Activated naive CD4-positive, alpha-beta T cell treated with Interleukin-2 at 50 U/mL for 16 hours (primary cell): Measurements from ENCODE around the gene ZNF503.
"Not testable (repeated sequence)": the region's sequence is repeated elsewhere in the genome, so short reads cannot be mapped to it uniquely, and the experiment has no call there.

ENCODE experiments used
- DNase-seq: peaks from one replicate; pipeline ENCODE4 v3.0.0-alpha.2; 2020

The ZNF503 gene

DNA sequence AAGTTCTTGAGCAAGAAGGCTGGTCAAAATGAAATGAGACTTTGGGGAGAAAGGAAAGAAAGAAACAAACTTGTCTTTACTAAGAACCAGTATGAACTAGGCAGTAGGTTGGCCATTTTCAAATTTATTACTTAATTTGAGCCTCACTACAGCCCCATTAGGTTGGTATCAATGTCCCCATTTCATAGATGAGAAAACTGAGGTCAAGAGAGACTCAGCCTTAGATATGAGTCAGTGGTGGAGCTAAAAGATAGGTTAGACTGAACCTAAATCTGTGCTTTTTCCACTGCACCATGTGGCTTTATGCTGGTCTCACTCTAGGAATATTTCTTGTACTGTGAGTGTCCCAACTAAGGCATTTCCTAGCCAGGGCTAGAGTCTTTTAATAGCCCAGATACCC lies 8.8 kb downstream of the ZNF503 start:
- DNase-seq, result no peak

DNA sequence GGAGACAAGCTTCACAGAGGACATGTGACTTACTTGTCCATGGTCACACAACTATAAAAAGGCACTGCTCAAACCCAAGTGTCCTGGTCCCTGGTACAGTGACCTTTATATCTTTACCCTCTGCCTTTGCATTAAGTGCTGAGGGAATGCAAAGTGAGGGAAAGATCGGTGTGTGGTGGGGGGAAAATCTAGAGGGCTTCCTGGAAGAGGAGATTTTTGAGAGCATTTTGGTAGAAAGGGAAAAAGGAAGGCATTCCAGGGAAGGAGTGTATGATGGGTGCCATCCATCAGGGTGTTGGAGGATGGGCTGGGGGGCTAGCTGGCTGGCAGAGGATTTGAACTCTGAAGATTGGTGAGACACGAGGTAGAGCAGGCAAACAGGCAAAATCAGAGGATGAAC lies 9.3 kb downstream of the ZNF503 start:
- no peak for DNase-seq

DNA sequence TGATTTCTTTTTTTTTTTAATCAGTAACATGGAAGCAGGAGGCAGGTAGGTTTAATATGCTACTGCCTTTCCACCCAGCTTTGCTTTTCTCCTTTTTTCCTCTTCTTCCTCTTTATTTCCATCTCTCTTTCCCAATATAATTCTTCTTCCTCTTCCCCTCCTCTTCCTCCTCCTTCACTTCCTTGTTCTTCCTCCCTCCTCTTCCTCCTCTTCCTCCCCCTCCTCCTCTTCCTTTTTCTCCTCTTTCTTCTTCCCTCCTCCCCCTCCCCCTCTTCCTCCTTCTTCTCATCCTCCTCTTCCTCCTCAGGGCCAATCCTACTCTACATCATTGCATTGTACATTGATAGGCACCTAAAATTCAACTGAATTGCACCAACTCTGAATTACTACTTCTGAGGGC lies 11.4 kb downstream of the ZNF503 start:
- DNase-seq, result no peak

DNA sequence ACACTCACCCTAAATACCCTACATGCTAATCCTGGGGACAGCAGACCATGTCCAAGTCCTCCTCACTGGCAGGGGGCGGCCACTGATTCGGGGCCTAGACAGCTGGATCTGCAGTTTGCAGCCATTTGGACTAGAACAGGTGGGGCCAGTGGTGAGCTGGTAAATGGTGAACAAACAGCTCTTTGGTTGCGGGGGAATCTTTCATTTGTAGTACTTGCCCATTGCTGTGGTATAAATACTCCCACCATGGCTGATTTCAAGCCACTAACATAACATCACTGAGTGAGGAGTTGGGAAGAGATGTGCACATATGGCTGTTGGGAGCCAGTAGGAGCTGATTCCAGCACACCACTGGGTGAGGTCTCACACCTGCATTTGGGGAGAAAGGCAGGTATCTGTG lies 13.5 kb downstream of the ZNF503 start:
- DNase-seq, result no peak

DNA sequence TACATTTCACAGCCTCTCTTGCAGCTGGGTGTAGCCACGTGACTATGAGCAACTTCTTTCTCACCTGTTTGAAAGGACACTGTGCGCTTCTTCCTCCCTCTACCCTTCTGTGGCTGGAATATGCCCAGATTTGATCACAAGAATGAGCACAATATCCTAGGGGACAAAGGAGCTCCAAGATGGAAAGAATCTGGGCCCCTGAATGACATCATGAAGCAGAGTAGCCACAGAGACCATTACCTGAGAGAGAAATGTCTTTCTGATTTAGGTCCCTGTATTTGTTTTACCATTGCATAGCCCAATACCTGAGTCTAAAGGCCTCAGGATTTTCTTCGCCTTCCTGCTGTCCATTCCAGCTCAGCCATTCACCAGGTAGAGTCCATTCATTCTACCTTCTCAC lies 15.4 kb downstream of the ZNF503 start:
- DNase-seq, result no peak

DNA sequence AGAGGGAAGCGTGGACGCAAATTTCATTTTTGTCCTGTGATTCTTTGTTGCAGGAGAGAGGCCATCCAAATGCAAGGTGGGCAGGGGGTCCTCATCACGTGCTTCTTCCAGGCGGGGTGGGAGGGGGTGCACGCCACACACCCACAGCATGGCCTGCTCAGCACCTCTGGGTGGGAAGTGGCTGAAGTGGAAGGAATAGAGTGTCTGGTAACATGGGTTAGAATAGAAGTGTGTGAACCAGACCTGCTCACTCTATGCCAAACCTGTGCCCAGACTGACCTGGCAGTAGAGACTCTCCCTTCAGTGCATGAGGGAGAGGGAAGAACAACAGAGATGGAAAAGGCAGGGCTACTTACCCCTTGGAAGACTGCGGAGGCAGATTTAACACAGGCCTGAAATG lies 21.7 kb downstream of the ZNF503 start:
- DNase-seq, result no peak

DNA sequence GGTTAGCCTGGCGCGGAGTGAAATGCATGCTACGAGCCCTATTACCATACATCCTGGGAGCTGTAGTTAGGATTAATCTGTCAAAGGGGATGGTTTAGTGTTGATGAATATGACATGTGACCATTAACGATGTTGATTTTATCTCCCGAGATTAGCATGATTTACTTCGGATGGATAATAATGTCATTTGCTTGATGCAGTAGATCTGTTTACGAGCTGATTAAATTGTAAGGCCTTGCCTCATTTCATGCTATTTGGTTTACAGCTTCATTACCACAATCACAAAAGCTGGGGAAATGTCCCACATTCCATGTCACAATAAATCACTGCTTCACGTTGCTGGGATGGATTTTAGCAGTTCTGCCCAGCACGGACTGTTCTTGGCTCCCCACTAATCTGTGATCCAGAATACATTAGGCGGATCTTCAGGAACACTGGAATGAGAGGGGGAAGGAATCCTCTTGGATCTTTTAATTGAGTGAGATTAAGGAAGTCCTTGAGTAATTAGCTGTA lies 22.3 kb downstream of the ZNF503 start:
- no peak for DNase-seq

DNA sequence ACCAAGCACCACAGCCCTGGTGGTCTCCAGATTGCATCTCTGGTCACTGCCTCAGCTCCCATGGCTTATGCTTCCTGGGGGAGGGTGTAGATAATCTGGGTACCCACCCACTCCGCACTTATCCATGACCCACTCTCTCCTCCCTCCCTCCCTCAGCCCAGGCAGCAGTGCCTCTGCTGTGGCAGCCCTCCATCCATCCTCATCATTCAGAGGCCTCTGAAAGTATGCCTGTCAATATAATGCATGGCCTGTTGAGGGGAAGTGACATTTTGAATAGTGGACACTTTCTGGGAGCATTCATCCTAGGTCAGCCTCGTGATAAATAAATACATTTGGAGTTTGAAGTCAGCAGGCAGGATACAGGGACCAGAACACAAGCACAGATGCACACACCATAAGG lies 23.2 kb downstream of the ZNF503 start:
- DNase-seq, result no peak

DNA sequence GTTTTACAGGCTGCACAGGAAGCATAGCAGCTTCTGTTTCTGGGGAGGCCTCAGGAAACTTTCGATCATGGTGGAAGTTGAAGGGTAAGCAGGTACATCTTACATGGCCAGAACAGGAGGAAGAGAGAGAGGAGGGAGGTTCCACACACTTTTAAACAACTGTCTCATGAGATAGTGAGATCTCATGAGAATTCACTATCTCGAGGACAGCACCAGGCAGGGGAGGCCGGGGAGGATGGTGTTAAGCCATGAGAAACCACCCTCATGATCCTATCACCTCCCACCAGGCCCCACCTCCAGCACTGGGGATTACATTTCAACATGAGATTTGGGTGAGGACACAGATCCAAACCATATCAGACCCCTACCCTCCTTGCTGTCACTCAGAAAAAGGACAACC lies 23.7 kb downstream of the ZNF503 start:
- no peak for DNase-seq

DNA sequence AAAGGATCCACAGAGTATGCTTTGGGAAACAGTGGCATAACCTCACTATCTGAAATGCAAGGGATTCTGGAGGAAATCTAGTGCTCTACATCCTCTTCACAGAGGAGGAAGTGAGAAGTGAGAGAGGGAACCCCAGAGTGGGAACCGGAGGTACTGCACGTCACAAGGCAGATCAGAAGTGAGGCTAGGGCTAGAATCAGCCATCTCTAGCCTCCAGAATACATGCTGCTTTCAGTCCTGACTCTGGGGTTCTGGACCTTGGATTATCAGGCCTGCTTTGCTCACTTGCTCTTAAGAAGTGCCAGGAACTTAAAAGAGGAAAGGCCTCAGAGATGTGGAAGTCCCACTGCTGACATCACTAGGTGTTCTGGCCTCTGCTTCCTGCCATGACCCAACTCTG lies 25.7 kb downstream of the ZNF503 start:
- DNase-seq, result no peak

DNA sequence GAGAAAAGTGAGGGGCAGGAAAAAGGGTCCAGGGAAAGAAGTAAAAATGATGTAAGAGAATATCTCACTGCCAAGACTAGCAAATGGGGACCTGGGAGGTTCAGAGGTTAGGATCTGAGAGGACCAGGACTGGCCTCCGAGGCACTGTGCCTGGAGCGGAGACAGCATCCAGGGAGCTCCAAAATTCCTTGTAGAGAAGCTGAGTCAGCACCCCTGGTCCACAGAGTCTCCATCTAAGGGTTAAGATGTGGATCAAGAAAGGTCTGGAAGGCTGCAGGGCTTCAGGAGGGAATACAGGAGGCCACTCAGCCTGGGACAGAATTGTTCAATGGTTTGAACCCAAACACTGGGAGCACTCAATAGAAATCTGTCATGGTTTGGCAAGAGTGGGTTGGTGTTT lies 30.6 kb downstream of the ZNF503 start:
- DNase-seq, result no peak

DNA sequence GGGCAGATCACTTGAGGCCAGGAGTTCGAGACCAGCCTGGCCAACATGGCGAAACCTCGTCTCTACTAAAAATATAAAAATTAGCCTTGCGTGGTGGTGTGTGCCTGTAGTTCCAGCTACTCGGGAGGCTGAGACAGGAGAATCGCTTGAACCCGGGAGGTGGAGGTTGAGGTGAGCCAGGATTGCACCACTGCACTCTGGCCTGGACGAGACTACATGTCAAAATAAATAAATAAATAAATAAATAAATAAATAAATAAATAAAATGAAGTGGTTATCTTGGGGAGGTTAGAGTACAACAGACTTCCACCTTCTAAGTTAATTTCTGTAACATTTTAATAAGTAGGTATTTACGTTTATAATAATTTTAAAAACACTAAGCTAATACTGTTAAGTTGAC lies 31.7 kb downstream of the ZNF503 start:
- not testable (repeated sequence) for DNase-seq

DNA sequence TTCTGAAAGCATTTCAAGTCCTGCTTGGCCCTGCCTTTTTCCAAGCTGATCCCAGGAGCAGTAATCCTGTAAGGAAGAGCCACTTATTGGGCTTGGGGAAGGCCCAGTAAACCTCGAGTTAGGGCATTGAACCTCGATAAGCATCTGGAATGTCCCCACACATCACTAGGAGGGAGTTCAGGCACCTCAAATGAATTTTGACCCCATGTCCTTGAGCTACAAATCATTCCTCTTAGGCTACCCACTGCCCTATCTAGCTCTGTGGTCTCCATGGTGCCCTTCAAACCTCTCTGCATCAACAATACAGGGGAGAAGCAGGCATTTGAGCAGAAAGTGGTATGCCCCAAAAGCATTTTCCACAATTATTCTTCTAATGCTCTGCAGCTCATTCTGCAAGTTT lies 33.7 kb downstream of the ZNF503 start:
- no peak for DNase-seq

DNA sequence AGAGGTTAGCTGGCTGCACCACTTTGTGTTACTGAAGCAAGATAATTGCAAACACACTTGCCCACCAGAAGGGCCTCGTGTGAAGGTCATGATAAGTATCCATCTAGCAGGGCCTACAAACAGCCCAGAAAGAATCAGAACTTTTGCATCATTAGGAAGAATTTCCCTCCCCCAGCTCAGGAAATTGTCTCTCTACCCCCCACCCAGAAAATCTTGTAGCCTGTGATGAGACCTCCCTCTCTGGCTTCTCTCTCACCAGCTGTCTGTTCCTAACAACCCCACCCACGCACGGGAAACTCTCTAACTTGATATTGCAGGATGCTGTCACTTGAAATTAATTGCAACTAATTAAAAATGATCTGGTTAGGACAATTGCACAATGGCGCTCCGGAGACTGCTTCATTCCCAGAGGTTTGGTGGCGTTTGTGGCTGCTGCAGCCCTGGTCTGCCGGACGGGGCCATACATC lies 34.5 kb downstream of the ZNF503 start:
- DNase-seq, result no peak

DNA sequence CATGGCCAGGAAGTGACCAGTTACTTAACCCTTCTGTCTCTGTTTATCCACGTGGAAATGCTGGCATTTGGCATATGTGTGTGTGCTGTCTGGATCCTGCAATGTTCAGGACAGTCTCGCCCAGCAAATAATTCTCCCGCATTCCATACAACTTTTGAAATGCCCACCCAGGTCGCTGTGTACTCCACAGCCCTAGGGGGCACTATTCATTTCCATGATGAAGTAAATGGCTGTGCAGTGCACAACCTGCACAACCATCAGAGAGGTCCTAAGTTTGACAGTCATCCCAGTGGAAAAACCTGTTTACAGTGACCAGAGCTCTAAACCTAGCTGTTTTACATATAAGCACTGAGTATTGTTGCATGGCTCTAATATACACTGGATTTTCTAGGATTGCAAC lies 38.1 kb downstream of the ZNF503 start:
- DNase-seq, result no peak

DNA sequence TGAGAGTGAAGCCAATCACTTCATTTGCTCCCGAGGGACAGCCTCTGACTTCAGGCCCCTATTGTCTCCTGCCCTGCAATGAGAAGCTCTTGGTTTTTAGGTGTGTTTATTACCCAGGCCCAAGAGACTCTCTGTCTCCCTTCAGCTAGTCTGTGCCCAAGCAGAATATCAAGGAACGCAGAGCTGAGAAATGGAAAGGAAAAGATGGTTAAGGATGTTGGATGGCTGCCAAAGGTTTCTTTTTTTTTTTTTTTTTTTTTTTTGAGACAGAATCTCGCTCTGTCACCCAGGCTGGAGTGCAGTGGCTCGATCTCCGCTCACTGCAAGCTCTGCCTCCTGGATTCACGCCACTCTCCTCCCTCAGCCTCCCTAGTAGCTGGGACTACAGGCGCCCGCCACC lies 41.7 kb downstream of the ZNF503 start:
- not testable (repeated sequence) for DNase-seq

DNA sequence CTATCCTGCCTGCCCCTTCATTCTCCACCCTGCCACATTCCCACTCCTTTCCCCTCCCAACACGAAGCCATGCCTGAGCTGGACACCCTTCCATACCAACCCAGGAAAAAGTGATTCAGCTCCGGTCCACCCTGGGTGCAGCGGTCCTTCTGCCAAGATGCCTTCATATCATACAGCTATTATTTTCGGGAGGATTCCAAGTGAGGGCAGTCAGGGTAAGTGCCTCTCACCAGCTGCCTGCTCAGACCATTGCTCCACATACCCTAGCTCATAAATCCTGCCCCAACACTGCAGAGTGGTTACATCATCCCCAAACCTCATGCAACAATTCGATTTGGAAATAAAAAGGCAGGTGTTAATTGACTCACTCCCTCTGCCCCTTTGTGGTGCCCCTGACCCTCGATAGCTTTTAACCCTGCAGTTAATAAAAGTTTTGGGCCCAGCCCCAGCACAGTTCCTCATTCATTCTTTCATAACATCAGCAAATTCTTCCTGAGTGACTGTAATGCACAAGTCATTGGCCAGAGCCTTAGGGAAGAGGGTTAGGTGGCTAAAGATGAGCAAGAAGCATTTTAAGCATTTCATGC lies 42.6 kb downstream of the ZNF503 start:
- DNase-seq, result no peak

DNA sequence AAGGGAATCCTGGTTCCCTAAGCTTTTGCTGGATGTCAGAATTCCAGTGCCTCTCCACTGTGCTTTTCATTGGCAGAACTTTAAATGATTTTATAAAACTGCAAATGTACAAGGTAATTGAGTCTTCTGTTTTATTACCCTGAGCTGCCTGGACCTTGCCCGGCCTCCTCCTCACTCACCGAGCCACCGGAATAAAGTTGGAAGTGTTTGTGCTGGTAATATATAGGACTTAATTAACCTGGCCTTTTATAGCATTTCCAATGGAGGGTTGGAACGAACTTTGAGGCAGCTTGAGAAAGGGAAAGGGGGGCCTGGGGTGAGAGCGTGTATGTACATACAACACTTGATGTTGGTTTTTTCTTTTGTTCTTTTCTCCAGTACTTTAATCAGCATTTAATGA lies 43.4 kb downstream of the ZNF503 start:
- no peak for DNase-seq

DNA sequence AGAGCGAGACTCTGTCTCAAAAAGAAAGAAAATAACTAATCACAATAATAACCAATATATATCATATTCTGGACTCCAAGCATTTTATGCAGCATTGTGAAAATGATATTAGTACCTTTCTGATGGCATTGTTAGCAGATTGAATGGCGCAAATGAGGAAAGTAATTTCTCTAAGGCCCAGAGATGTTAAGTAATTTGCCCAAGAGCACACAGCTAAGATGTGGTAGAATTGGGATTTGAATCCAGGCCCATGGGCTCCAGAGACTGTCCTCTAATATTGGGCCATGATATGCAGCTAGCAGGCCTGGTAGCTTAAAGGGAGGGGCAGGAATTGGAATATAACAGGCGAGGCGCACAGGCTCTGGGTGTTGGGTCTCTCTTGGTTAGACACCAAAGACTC lies 44.1 kb downstream of the ZNF503 start:
- DNase-seq, result no peak

DNA sequence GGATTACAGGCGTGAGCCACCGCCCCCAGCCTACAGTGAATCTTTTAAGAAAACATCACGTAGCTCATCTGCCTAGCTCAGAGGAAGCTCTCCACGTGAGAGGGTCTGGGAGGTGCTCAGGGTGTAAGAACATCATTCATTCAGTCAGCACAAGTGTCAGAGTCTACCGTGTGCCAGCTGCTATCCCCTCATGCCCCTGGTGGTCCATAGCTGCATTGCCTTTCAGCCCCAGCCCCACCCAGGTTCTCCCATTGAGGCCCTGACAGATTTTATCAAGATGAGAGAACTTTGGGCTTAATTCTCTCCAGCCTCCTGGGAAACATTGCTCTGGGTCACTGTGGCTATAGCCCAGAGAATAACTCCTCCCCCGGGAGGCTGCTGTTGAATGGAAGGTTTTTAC lies 45.1 kb downstream of the ZNF503 start:
- DNase-seq, result no peak

DNA sequence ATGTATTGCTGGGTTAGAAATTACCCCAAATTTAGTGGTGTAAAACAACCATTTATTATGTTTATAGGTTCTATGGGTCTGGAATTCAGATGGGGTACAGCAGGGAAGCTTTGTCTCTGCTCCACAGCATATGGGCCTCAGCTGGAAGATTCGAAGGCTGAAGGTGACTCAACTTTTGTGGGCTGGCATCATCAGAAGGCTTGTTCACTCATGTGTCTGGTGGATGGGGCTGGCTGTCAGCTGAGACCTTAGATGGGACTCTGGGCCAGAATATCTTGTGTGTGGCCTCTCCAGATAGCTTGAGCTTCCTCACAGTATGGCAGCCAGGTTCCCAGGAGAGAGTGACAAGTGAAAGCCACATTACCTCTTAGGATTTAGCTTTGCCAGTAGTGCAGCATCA lies 45.9 kb downstream of the ZNF503 start:
- DNase-seq, result no peak

DNA sequence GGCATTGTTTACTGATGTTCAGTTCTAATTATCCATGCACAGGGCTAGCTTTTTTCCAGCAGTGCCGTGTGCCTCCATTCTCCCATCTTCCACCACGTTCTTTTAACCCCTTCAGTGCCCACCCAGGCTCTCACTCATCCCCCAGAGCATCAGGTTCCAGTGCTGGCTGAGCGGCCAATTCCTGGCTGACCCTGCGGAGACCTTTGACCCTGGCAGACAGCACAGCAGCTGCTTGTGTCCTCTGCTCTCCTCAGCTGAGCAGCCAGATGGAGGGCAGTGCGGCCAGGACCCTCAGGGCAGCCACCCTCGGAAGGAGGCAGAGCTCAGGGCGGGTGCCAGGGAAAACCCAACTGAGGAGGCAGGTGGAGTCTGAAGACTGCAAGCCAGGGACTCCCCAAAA lies 48.4 kb downstream of the ZNF503 start:
- DNase-seq, result no peak

DNA sequence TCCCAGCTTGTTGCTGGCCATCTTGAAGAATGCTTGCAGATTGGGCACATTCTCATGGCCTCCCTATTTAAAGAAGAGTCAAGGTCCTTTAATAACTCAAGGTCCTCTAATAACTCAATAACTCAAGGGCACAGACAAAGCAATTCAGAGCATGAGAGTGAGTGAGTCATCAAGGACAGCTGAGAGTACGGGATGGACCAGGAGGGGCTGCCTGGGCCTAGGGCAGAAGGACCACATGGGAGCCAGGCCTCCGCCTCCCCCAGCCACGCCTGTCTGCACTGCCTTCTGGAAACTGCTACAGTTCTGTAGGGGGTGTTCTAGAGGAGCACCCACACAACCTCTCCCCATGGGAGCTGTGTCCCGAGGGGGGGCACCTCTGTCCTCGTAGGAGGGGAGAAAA lies 48.9 kb downstream of the ZNF503 start:
- DNase-seq, result no peak

DNA sequence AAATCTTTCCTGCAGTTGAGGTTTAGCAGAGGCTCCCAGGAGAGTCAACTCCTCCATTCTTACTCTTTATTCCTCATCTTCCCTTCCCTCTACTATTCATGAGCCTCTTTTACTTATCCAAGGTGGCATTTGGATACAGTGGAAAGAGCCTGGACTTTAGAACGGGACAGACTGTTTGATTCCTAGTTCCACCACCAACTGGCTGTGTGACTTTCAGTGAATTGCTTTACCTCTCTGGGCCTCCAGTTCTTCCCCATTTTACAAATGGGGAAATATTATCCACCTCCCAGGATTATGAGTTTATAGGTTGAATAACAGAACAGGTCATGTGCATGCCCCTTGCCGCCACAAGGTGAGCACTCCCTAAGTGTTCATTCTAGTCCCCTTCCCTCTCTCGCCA lies 49.9 kb downstream of the ZNF503 start:
- DNase-seq, result no peak

DNA sequence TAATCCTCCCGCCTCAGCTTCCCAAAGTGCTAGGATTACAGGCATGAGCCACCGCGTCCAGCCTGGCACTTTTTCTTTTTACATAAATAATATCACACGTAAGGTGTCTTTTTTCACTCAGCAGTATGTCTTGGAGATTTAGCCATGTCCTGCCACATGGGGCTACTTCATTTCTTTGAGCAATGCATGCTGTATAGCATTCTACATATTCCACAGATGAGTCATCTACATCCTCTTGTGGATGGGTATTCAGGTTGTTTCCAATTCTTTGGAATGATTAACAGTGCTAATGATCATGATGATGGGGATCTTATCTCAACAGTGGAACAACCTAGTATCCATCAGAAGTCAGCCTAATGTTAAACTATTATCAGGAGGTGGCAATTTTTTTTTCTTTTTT lies 50.8 kb downstream of the ZNF503 start:
- no peak for DNase-seq
